ENCODE measurements around the gene RABGAP1.

GRCh38 chr9:123090198-123090896 lies 149.5 kb downstream of the RABGAP1 start:
- no peak for TF ChIP-seq CTCF (IDR thresholded peaks at IDR 0.05; ENCODE audit: insufficient read depth, low read length)
- no peak for TF ChIP-seq POLR2AphosphoS5 (IDR thresholded peaks at IDR 0.05; ENCODE audit: low read depth)

Data from HL-60 (cell line).